DMS114 treated with DMSO at 0.1 percent for 48 hours (cell line): ENCODE measurements around the gene POU2AF2.

ENCODE experiments used
- DNase-seq: peaks from one replicate; lab custom pipeline; 2025; ENCODE audit not compliant: unreplicated experiment; lab: John Stamatoyannopoulos, UW

POU2AF2 gene

GRCh38 chr11:111329306-111330204 is 84.0 kb downstream of the POU2AF2 start:
- no peak for DNase-seq

GRCh38 chr11:111330234-111330893 is 84.8 kb downstream of the POU2AF2 start:
- DNase-seq = no peak

GRCh38 chr11:111331711-111332479 is 86.4 kb downstream of the POU2AF2 start:
- DNase-seq = no peak

- no peak for DNase-seq
These were observed 89.3 kb downstream of the POU2AF2 start for GRCh38 chr11:111334532-111335502.

- no peak for DNase-seq
These were observed 90.0 kb downstream of the POU2AF2 start for GRCh38 chr11:111335549-111335948.
